ENCODE results near the gene PLA2G4A.

Gene PLA2G4A

GRCh38 chr1:186901631-186902030 is 72.9 kb downstream of the PLA2G4A start:
- ATAC-seq (ENCODE audit: low read depth): no peak
- no peak overlapping the region for H3K4me3 ChIP-seq (ENCODE audit: severe bottlenecking)
- no peaks in the 10 kb centered on the region for H3K4me1 ChIP-seq (ENCODE audit: insufficient read depth, poor library complexity, severe bottlenecking)
- no peak overlapping the region for H3K27ac ChIP-seq (ENCODE audit: poor library complexity, severe bottlenecking)
- H3K36me3 ChIP-seq (ENCODE audit: low read depth): no peaks in the 10 kb centered on the region
- TF ChIP-seq CTCF (IDR thresholded peaks at IDR 0.05; ENCODE audit: poor library complexity, severe bottlenecking): no peak
- H3K9me3 ChIP-seq (ENCODE audit: severe bottlenecking): no peaks in the 10 kb centered on the region
- H3K27me3 ChIP-seq (ENCODE audit: insufficient read depth, poor library complexity, severe bottlenecking): no peaks in the 10 kb centered on the region
- DNase-seq (ENCODE audit: low spot score): no peak

- DNase-seq (ENCODE audit: low spot score) (no peak), ATAC-seq (ENCODE audit: low read depth) (no peak)
- Histone ChIP-seq H3K36me3 (ENCODE audit: low read depth) (no peaks in the 10 kb centered on the region), H3K27ac (ENCODE audit: poor library complexity, severe bottlenecking) (no peak overlapping the region), H3K4me3 (ENCODE audit: severe bottlenecking) (no peak overlapping the region), H3K9me3 (ENCODE audit: severe bottlenecking) (no peaks in the 10 kb centered on the region), H3K27me3 (ENCODE audit: insufficient read depth, poor library complexity, severe bottlenecking) (no peaks in the 10 kb centered on the region), H3K4me1 (ENCODE audit: insufficient read depth, poor library complexity, severe bottlenecking) (no peaks in the 10 kb centered on the region)
- TF ChIP-seq CTCF (IDR thresholded peaks at IDR 0.05; ENCODE audit: poor library complexity, severe bottlenecking): no peak
These were observed 74.8 kb downstream of the PLA2G4A start for GRCh38 chr1:186903374-186904136.

GRCh38 chr1:186904361-186904760 is 75.6 kb downstream of the PLA2G4A start:
- Histone ChIP-seq H3K27ac (ENCODE audit: poor library complexity, severe bottlenecking) (no peak overlapping the region), H3K4me3 (ENCODE audit: severe bottlenecking) (no peak overlapping the region), H3K27me3 (ENCODE audit: insufficient read depth, poor library complexity, severe bottlenecking) (no peaks in the 10 kb centered on the region), H3K36me3 (ENCODE audit: low read depth) (no peaks in the 10 kb centered on the region), H3K9me3 (ENCODE audit: severe bottlenecking) (no peaks in the 10 kb centered on the region), H3K4me1 (ENCODE audit: insufficient read depth, poor library complexity, severe bottlenecking) (no peaks in the 10 kb centered on the region)
- ATAC-seq (ENCODE audit: low read depth): no peak
- no peak for DNase-seq (ENCODE audit: low spot score)
- TF ChIP-seq CTCF (IDR thresholded peaks at IDR 0.05; ENCODE audit: poor library complexity, severe bottlenecking): no peak

DNA sequence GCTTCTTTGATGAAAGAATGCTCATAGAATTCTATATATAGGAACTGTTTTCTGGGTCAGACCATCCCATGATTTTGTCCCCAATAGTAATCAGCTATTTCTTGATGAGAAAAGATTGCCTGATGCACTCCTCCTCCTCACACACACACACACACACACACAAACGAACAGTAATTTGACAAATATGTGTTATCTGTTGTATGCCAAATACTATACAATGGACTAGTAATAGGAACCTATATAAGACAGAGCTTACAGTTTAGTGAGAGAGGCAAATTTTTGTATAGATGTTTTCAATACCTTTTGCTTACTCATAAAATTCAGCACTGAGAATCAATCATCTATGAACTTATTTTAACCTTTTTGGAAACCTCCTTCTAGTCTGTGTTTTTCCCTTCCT is 76.8 kb downstream of the PLA2G4A start:
- H3K9me3 ChIP-seq (ENCODE audit: severe bottlenecking): no peaks in the 10 kb centered on the region
- no peaks in the 10 kb centered on the region for H3K36me3 ChIP-seq (ENCODE audit: low read depth)
- ATAC-seq (ENCODE audit: low read depth): no peak
- no peaks in the 10 kb centered on the region for H3K4me1 ChIP-seq (ENCODE audit: insufficient read depth, poor library complexity, severe bottlenecking)
- no peaks in the 10 kb centered on the region for H3K27me3 ChIP-seq (ENCODE audit: insufficient read depth, poor library complexity, severe bottlenecking)
- DNase-seq (ENCODE audit: low spot score): no peak
- H3K4me3 ChIP-seq (ENCODE audit: severe bottlenecking): no peak overlapping the region
- no peak for TF ChIP-seq CTCF (IDR thresholded peaks at IDR 0.05; ENCODE audit: poor library complexity, severe bottlenecking)
- H3K27ac ChIP-seq (ENCODE audit: poor library complexity, severe bottlenecking): no peak overlapping the region

GRCh38 chr1:186915555-186915954 is 86.8 kb downstream of the PLA2G4A start:
- H3K27me3 ChIP-seq (ENCODE audit: insufficient read depth, poor library complexity, severe bottlenecking): no peaks in the 10 kb centered on the region
- H3K4me3 ChIP-seq (ENCODE audit: severe bottlenecking): no peak overlapping the region
- H3K36me3 ChIP-seq (ENCODE audit: low read depth): no peaks in the 10 kb centered on the region
- no peak for TF ChIP-seq CTCF (IDR thresholded peaks at IDR 0.05; ENCODE audit: poor library complexity, severe bottlenecking)
- DNase-seq (ENCODE audit: low spot score): no peak
- no peak overlapping the region for H3K27ac ChIP-seq (ENCODE audit: poor library complexity, severe bottlenecking)
- no peak for ATAC-seq (ENCODE audit: low read depth)
- H3K4me1 ChIP-seq (ENCODE audit: insufficient read depth, poor library complexity, severe bottlenecking): no peaks in the 10 kb centered on the region
- no peaks in the 10 kb centered on the region for H3K9me3 ChIP-seq (ENCODE audit: severe bottlenecking)
